ENCODE results near the gene GIPC3.

GIPC3 gene

GRCh38 chr19:3606690-3607289, 21.5 kb downstream of the GIPC3 start, which contains the start of gene TBXA2R:
Gene TBXA2R, minus strand, starts transcription at chr19:3606875. Its CDS starts 6,241 bp downstream, at chr19:3600634.
- peak in 1 of 2 experiments; percentile 57 for DNase-seq

DNA sequence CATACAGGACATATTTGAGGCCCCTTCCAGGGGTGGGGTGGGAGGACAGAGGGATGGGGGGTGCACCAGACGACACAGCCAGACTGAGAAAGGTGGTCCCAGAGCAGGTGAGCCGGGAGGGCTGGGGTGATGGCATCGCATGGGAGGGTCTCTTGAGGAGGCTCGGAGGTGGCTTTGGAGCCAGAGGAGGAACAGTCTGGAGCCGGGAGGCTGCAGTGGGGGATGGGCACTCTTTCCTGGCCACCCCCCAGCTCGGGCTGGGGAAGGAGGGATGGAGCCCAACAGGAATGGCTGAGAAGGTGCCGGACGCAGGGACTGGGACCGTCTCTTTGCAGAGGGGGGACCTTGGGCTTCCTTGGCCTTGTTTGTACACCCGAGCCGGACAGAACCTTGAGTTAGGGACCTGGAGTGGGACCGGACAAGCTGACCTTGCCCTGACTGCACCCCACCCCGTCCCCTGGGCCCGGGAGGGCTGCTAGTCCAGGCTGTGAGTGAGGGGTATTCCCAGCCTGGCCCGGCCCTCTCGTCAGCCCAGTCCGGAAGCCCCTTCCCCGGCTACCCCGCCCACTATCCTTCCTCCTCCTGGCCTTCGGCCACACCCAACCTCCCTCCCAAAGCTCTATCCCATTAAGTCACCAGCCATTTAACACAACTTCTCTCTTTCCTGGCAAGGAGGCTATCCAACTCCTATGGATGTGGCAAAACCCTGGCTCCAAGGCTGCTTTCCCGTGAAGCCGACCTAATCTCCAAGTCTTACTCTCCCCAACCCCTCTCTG, 22.2 kb downstream of the GIPC3 start:
- DNase-seq, result no peak

DNA sequence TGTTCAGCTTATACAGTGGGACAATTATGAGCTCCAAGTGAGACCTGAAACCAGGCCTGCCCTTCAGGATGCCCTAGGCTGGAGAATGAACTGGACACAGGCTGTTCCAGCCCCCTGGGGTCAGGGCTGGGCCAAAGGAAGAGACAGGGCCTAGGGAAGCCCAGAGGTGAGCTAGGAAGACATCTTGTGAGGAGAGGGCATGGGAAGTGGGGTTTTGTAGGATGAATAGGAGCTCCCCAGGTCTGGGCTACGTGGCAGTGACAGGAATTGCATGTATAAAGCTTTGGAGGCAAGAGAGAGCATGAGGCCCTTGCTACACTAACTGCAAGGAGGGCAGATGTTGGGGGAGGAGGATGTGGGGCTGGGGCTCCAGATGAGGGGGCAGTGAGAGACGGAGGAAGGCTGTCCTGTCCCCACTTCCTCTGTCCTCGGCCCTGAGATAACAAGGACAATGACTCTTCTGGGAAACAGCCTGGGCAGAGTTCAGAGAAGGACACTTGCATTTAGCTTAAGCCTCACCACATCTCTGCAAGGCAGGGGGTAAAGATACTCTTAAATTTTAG, 22.9 kb downstream of the GIPC3 start:
- DNase-seq, result no peak

- DNase-seq, result no peak
Measured at GRCh38 chr19:3608750-3609322, 23.6 kb downstream of the GIPC3 start.

- DNase-seq, result no peak
Measured at GRCh38 chr19:3609779-3610719, 24.8 kb downstream of the GIPC3 start.

GRCh38 chr19:3610745-3611717, 25.8 kb downstream of the GIPC3 start:
- no peak for DNase-seq

DNA sequence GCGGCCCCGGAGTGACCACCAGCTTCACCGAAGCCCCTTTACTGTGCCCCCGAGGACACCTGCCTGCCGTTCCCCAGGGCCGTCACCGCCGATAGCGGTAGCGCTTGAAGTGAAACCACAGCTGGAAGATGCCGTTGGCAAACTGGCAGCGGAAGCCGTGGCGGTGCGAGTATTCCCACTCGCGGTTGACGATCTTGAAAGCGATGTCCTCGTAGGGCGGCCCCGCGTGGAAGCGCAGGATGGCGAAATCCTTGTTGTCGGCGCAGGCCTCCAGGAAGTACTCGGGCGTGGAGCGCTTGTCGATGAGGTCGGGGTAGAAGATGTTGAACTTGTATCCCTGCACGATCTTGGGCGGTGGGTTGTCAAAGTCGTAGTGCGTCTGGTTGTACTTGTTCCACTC, 26.6 kb downstream of the GIPC3 start:
- no peak for DNase-seq

DNA sequence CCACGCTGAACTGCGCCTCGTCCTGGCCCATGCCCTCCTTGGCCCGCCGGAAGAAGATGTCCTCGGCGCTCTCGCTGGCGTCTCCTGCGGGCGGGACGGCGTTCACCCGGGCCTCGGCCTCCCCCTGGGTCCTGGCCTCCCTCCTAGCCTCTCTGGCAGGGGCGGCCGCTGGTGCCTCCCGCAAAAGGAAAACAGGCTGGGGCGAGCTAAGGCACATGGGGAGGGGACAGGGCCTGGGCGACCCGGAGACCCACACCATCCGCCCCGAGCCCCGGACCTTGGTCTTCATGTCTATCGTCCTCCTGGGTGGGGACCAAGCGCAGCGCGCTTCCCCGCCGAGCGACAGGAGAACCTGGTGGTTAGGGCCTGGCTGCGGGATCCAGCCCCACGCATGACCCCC, 27.1 kb downstream of the GIPC3 start:
- DNase-seq, result no peak

DNA sequence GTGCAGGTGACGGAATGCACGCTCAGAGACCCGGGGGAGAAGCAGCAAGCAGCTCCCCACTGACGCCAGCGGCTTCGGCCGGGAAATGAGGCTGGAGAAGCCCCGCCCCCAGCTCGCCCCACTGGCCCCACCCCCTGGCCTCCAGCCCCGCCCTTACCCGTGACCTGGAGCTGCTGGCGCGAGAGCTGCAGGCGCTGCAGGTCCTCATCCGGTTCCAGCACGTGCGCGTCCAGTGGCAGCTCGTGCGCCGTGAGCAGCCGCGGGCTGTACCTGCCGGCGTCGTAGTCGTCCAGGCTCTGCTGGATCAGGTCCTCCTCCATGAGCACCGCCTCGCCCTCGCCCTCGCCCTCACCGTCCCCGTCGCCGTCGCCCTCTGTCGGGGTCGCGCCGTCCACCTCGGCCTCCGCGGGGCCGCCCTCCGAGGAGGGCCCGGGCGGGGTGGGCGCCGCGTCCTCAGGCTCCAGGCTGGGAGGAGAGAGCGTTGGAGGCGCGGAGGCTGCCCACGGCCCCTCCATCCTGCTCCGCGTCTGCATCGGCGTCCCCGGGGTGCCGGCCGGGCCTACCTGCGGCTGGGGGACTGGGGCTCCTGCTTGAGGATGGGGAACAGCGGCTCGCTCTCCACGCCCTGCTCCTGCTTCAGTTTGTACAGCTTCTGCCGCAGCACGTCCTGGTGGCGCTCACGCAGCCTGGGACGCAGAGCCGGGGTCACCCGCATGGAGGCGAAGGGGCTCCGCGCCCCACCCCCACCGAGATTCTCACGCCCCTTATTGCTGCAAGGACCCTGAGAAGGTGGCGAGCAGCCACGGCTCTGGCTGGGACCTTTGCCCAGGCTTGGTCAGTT, 27.8 kb downstream of the GIPC3 start:
- DNase-seq, result no peak

- no peak for DNase-seq
Measured at GRCh38 chr19:3613818-3614661, 28.8 kb downstream of the GIPC3 start.

DNA sequence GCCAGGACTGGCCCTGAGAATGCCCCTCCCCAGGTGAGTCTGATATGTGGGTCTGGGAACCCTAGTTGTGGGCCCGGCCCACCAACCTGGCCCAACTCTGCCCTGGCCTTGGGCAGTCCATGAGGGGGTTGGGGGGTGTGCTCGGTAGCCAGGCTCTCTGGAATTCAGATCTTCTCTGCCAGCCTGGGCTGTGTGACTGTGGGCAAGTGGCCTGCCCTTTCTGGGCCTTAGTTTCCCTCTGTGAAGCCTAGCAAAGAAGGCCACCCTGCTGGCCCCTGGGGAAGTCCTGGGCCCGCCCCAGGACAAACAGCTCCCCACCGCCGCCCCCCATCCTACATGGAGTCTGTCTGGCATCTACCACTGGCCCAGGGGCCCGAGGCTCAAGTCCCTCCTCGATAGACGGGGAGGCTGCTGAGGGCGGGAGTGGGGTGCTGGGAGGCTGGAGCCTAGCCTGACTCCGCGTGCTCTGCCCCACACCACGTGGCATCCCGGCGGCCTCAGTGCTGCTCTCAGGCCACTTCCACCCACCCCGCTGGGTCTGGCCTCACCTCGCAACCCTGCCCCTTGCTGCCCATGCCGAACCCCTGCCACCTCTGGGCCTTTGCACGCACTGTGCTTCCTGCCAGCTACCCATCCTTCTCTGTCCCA, 29.7 kb downstream of the GIPC3 start:
- DNase-seq, result no peak

DNA sequence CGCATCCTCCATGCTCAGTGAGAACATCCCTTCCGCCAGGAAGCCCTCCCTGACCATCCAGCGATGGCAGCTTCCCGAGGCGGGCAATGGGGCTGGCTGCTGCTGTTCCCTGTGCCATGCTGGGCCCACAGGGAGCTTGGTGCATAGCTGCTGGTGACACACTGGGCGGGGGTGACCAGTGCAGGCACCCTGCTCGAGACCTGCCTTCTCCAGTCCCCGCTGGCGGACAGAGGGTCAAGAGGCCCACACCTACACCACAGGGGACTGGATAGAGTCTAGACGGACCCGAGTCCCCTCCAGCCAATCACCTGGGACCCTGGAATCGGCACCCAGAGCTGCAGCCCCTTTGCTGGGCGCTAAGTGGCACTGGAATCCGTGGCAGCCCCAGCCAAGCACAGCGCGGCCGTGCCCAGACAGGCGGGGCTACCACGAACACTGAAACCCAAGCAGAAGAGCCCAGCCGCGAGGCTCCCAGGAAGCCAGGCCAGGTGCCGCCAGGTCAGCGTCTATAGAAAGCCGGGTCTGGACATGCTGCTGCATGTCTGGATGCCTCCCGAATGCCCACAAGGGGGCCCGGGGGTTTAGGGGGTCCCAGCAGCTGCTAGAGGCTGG, 30.4 kb downstream of the GIPC3 start:
- DNase-seq, result no peak

DNA sequence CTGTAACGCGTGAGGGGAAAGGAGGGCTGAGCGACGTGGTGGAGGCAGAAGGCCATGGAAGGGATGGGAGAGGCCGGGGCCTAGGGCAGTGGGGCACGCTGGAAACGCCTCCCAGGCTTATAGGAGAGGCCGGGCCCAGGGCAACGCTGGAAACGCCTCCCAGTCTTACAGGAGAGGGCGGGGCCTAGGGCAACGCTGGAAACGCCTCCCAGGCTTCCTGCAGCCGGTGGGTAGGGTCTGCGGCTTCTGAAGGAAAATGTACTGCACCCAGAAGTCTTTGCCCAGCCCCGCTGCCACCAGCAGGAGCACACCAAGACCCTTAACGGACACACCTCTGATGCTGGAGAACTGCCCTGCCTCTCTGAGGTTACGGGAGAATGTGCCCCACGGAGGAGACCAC, 32.2 kb downstream of the GIPC3 start:
- no peak for DNase-seq

- DNase-seq, result no peak
Measured at GRCh38 chr19:3618144-3618810, 33.0 kb downstream of the GIPC3 start.

DNA sequence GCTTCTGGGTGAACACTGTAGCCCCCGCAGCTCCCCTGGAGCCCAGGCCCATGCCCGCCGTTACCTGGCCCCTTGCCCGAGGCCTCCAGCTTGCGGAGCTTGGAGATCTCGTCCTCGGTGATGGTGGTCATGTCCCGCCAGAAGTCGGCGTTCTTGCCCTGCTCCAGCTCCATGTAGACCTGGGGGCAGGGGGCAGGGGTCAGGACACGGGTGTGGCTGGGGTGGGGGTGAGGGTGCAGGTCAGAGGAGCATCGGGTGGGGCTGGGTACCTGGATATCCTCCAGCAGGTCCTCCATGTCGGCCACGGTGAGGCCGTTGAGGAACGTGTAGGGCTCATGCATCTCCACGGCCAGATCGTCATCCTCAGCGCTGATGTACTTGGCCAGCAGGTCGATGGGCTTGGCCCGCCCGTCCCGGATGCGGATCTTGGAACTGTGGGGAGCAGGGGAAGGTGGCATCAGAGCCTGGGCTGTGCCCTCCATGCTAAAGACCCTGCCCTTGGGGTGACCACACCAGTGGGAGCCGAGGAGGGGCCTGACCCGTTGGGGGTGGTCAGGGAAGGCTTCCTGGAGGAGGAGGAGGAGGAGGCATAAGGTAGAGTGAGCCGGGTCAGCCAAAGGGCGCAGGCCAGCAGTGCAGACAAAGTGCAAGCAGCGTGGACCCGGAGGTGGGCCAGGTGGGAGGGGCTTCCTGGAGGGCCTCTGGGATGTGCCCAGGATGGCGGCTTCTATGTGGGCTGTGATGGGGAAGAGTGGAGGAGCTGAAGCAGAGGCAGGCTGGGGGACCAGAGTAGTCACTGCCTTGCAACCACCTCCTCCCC, 33.7 kb downstream of the GIPC3 start:
- no peak for DNase-seq

DNA sequence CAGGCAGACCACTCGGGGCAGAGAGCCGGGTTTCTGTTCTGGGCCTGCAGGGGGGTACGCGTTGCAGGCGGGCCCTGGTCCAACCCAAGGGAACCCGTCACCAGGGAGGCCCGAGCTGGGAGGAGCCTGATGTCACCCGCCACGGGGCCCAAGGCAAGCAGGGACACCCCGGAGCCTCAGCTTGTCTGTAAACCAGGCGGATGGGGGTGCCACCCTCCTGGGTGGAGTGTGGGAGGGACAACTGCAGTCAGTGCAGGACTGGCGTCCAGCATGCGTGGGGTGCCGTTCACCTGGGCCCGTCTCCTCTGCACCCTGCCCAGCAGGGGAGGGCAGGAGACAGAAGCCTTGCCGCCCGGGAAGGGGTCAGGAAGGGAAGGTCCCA, 34.3 kb downstream of the GIPC3 start:
- no peak for DNase-seq
